ENCODE data around the gene MTF2. TPM values are rescaled to one million over a fixed set of nuclear protein-coding genes. Genes with fewer than 3 reads are reported as not detected.

Gene MTF2
- total RNA-seq, 1 donor from 2014 or later = 59.7 TPM

- POLR2A ChIA-PET = no interaction called here
- Mint-ChIP-seq H3K27me3 (no peaks in the 10 kb centered on the region), H3K27ac (no peak overlapping the region), H3K4me3 (no peak overlapping the region), H3K4me1 (no peaks in the 10 kb centered on the region), H3K9me3 (no peaks in the 10 kb centered on the region), H3K36me3 (ENCODE audit: low read depth) (peaks cover 46% of the 10 kb centered on the region)
- CTCF ChIA-PET = interaction anchor here (1.0 to 1.5 kb wide), 2 partner anchors 53 to 248 kb away, joined by 4 read pairs; no protein-coding TSS in a partner anchor
- ATAC-seq (ENCODE audit: low read depth) = no peak
- TF ChIP-seq, protein P1, sequence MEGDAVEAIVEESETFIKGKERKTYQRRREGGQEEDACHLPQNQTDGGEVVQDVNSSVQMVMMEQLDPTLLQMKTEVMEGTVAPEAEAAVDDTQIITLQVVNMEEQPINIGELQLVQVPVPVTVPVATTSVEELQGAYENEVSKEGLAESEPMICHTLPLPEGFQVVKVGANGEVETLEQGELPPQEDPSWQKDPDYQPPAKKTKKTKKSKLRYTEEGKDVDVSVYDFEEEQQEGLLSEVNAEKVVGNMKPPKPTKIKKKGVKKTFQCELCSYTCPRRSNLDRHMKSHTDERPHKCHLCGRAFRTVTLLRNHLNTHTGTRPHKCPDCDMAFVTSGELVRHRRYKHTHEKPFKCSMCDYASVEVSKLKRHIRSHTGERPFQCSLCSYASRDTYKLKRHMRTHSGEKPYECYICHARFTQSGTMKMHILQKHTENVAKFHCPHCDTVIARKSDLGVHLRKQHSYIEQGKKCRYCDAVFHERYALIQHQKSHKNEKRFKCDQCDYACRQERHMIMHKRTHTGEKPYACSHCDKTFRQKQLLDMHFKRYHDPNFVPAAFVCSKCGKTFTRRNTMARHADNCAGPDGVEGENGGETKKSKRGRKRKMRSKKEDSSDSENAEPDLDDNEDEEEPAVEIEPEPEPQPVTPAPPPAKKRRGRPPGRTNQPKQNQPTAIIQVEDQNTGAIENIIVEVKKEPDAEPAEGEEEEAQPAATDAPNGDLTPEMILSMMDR (IDR thresholded peaks at IDR 0.05) = no peak
- no peak for DNase-seq
- intact Hi-C loops (cut with micrococcal nuclease) = no loop called here
Observed at GRCh38 chr1:93132638-93133037, 53.6 kb downstream of the MTF2 start.

DNA sequence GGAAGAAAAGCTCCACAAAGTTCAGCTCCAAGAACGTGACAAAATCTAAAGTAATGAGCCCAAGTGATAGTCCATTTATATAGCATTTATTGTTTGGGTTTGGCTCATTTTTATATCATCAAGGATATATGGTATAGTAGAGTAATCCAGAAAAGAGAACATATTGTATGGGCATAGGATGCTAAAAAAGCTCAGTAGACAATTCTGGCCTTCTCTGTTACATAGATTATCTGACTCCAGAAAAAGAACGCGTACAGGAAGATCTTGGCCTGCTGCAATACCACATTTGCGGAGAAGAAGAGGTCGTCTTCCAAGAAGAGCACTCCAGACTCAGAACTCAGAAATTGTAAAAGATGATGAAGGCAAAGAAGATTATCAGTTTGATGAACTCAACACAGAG lies 57.4 kb downstream of the MTF2 start:
- DNase-seq = no peak
- H3K4me3 Mint-ChIP-seq = no peak overlapping the region
- CTCF ChIA-PET = interaction anchor here (0.6 to 0.7 kb wide), 2 partner anchors 21 to 56 kb away, joined by 3 read pairs; no protein-coding TSS in a partner anchor
- no peak overlapping the region for H3K27ac Mint-ChIP-seq
- H3K4me1 Mint-ChIP-seq = no peaks in the 10 kb centered on the region
- H3K27me3 Mint-ChIP-seq = no peaks in the 10 kb centered on the region
- intact Hi-C loops (cut with micrococcal nuclease) = no loop called here
- H3K36me3 Mint-ChIP-seq (ENCODE audit: low read depth) = peaks cover 62% of the 10 kb centered on the region
- TF ChIP-seq, protein P1 (IDR thresholded peaks at IDR 0.05) = no peak
- ATAC-seq (ENCODE audit: low read depth) = no peak
- H3K9me3 Mint-ChIP-seq = no peaks in the 10 kb centered on the region
- POLR2A ChIA-PET = interaction anchor here (0.9 kb wide), 1 partner anchor 58 kb away, joined by 3 read pairs; the partner anchor contains the start of gene MTF2

- no peak overlapping the region for H3K27ac Mint-ChIP-seq
- H3K36me3 Mint-ChIP-seq (ENCODE audit: low read depth) = peaks cover 66% of the 10 kb centered on the region
- TF ChIP-seq, protein P1 (IDR thresholded peaks at IDR 0.05) = no peak
- ATAC-seq (ENCODE audit: low read depth) (no peak), DNase-seq (no peak)
- H3K4me3 Mint-ChIP-seq = no peak overlapping the region
- ChIA-PET CTCF (no interaction called here), POLR2A (interaction anchor here (0.7 kb wide), 1 partner anchor 130 kb away, joined by 3 read pairs; no protein-coding TSS in a partner anchor)
- no peaks in the 10 kb centered on the region for H3K4me1 Mint-ChIP-seq
- H3K27me3 Mint-ChIP-seq = no peaks in the 10 kb centered on the region
- intact Hi-C loops (cut with micrococcal nuclease) = no loop called here
- H3K9me3 Mint-ChIP-seq = no peaks in the 10 kb centered on the region
Observed at GRCh38 chr1:93137604-93138292, 58.7 kb downstream of the MTF2 start.

- Mint-ChIP-seq H3K9me3 (no peaks in the 10 kb centered on the region), H3K4me3 (no peak overlapping the region), H3K27ac (no peak overlapping the region), H3K36me3 (ENCODE audit: low read depth) (peaks cover 51% of the 10 kb centered on the region), H3K4me1 (no peaks in the 10 kb centered on the region), H3K27me3 (no peaks in the 10 kb centered on the region)
- TF ChIP-seq, protein P1 (IDR thresholded peaks at IDR 0.05) = no peak
- POLR2A ChIA-PET = no interaction called here
- ATAC-seq (ENCODE audit: low read depth) = no peak
- CTCF ChIA-PET = no interaction called here
- intact Hi-C loops (cut with micrococcal nuclease) = no loop called here
- no peak for DNase-seq
Observed at GRCh38 chr1:93140106-93140505, 61.0 kb downstream of the MTF2 start.

DNA sequence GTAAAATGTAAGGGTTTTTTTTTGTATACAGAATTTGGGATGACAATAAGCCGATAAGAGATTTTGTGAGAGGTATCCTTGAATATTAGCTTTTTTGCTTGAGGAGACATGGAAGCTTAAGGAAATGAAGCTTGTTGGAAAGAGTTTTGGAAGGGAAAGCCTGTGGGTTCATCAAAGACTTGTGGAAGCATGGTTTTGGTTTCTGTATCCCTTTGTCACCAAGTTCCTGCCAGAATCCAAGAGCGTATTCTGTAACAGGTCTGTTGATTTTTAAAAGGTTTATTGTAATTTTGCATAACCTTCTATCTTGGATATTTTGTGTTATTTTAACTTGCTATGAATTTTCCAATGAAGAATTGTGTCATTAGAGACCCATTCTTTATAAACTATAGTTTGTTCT lies 63.1 kb downstream of the MTF2 start:
- DNase-seq (no peak), ATAC-seq (ENCODE audit: low read depth) (no peak)
- Mint-ChIP-seq H3K9me3 (no peaks in the 10 kb centered on the region), H3K36me3 (ENCODE audit: low read depth) (peaks cover 32% of the 10 kb centered on the region), H3K27ac (no peak overlapping the region), H3K4me1 (no peaks in the 10 kb centered on the region), H3K4me3 (no peak overlapping the region), H3K27me3 (no peaks in the 10 kb centered on the region)
- TF ChIP-seq, protein P1 (IDR thresholded peaks at IDR 0.05) = no peak
- CTCF ChIA-PET = no interaction called here
- POLR2A ChIA-PET = no interaction called here
- intact Hi-C loops (cut with micrococcal nuclease) = no loop called here
